ENCODE data around the gene FALEC. TPM values are rescaled to one million over a fixed set of nuclear protein-coding genes. Genes with fewer than 3 reads are reported as not detected.

Gene FALEC
- total and polyA plus RNA-seq, 11 donors: 0.18 to 0.96 (median 0.49) TPM; not detected in 7

- Histone ChIP-seq H3K9me3 (no peaks in the 10 kb centered on the region), H3K4me3 (peak overlapping the region in 1 of 12 donors; percentile 35), H3K36me3 (peaks cover 0 to 21% (median 5%) of the 10 kb centered on the region in 9 donors), H3K27ac (peak overlapping the region in 11 of 12 donors; percentile 28 to 93 (median 80)), H3K4me1 (peaks cover 0 to 61% (median 35%) of the 10 kb centered on the region in 12 donors), H3K27me3 (peaks cover 0 to 3% (median 0%) of the 10 kb centered on the region in 9 donors)
- no peak for TF ChIP-seq POLR2A (IDR thresholded peaks at IDR 0.05)
- TF ChIP-seq, protein P1, sequence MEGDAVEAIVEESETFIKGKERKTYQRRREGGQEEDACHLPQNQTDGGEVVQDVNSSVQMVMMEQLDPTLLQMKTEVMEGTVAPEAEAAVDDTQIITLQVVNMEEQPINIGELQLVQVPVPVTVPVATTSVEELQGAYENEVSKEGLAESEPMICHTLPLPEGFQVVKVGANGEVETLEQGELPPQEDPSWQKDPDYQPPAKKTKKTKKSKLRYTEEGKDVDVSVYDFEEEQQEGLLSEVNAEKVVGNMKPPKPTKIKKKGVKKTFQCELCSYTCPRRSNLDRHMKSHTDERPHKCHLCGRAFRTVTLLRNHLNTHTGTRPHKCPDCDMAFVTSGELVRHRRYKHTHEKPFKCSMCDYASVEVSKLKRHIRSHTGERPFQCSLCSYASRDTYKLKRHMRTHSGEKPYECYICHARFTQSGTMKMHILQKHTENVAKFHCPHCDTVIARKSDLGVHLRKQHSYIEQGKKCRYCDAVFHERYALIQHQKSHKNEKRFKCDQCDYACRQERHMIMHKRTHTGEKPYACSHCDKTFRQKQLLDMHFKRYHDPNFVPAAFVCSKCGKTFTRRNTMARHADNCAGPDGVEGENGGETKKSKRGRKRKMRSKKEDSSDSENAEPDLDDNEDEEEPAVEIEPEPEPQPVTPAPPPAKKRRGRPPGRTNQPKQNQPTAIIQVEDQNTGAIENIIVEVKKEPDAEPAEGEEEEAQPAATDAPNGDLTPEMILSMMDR (IDR thresholded peaks at IDR 0.05): no peak
- 74 to 81% (median 75%) methylated on average over 9 to 12 of the region's 12 CpGs for WGBS, 4 donors
- no peak for ATAC-seq
- DNase-seq: no peak
- intact Hi-C loops (cut with DNase I): loop anchor here in 3 of 10 donors (10.0 kb wide), 1 partner anchor 262 kb away; no protein-coding TSS in a partner anchor
Observed at GRCh38 chr1:150552911-150553289, 37.3 kb downstream of the FALEC start.

DNA sequence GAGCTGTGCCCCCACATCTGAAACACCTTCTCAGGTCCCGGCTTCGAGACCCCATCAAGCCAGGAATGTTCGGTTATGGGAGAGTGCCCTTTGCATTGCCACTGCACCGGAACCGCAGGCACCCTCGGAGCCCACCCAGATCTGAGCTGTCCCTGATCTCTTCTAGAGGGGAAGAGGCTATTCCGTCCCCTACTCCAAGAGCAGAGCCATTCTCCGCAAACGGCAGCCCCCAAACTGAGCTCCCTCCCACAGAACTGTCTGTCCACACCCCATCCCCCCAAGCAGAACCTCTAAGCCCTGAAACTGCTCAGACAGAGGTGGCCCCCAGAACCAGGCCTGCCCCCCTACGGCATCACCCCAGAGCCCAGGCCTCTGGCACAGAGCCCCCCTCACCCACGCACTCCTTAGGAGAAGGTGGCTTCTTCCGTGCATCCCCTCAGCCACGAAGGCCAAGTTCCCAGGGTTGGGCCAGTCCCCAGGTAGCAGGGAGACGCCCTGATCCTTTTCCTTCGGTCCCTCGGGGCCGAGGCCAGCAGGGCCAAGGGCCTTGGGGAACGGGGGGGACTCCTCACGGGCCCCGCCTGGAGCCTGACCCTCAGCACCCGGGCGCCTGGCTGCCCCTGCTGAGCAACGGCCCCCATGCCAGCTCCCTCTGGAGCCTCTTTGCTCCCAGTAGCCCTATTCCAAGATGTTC, 38.0 kb downstream of the FALEC start:
- DNase-seq: no peak
- peaks cover 0 to 28% (median 5%) of the 10 kb centered on the region in 9 donors for H3K36me3 ChIP-seq
- H3K4me1 ChIP-seq: peaks cover 0 to 61% (median 35%) of the 10 kb centered on the region in 12 donors
- H3K4me3 ChIP-seq: no peak overlapping the region
- no peak for TF ChIP-seq POLR2A (IDR thresholded peaks at IDR 0.05)
- TF ChIP-seq, protein P1 (IDR thresholded peaks at IDR 0.05): no peak
- no peaks in the 10 kb centered on the region for H3K9me3 ChIP-seq
- H3K27me3 ChIP-seq: peaks cover 0 to 3% (median 0%) of the 10 kb centered on the region in 9 donors
- intact Hi-C loops (cut with DNase I): loop anchor here in 3 of 10 donors (10.0 kb wide), 1 partner anchor 261 kb away; no protein-coding TSS in a partner anchor
- ATAC-seq: no peak
- 84 to 89% (median 88%) methylated on average over 20 to 23 of the region's 23 CpGs for WGBS, 4 donors
- peak overlapping the region in 5 of 12 donors; percentile 80 to 93 (median 87) for H3K27ac ChIP-seq

GRCh38 chr1:150554086-150554452, 38.5 kb downstream of the FALEC start:
- H3K27me3 ChIP-seq: no peaks in the 10 kb centered on the region
- ATAC-seq: no peak
- H3K4me1 ChIP-seq: peaks cover 0 to 61% (median 37%) of the 10 kb centered on the region in 12 donors
- no peak for DNase-seq
- intact Hi-C loops (cut with DNase I): loop anchor here in 3 of 10 donors (10.0 kb wide), 1 partner anchor 261 kb away; no protein-coding TSS in a partner anchor
- H3K36me3 ChIP-seq: peaks cover 0 to 29% (median 5%) of the 10 kb centered on the region in 9 donors
- 92 to 95% (median 92%) methylated on average over 8 of the region's 8 CpGs for WGBS, 4 donors
- H3K27ac ChIP-seq: peak overlapping the region in 1 of 12 donors; percentile 89
- no peak for TF ChIP-seq POLR2A (IDR thresholded peaks at IDR 0.05)
- TF ChIP-seq, protein P1 (IDR thresholded peaks at IDR 0.05): no peak
- H3K9me3 ChIP-seq: no peaks in the 10 kb centered on the region
- H3K4me3 ChIP-seq: no peak overlapping the region

DNA sequence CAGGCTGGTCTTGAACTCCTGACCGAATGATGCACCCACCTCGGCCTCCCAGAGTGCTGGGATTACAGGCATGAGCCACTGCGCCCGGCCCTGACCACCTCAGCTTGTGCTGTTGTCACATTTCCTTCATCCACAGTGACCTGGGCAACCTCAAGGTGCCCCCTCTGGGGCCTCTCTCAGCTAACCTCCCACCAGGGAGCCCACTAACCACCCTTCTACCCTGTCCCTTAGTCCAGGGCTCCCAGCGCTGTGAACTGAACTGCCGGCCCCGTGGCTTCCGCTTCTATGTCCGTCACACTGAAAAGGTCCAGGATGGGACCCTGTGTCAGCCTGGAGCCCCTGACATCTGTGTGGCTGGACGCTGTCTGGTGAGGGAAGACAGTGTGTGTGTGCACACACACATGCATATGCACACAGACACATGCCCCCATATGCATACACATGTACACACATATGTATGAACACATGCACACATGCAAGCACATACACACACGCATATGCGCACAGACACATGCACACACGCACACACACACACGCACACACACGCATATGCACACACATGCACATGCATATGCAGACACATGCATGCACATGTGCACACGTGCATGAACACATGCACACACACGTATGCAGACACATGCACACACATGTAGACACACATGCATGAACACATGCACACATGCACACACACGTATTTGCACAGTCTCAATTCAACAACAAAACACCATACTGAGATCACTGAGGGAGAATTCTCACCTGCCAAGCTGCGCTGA, 39.8 kb downstream of the FALEC start:
- no peaks in the 10 kb centered on the region for H3K27me3 ChIP-seq
- no peaks in the 10 kb centered on the region for H3K9me3 ChIP-seq
- ATAC-seq: no peak
- no peak for DNase-seq
- intact Hi-C loops (cut with DNase I): loop anchor here in 3 of 10 donors (10.0 kb wide), 1 partner anchor 259 kb away; no protein-coding TSS in a partner anchor
- no peak for TF ChIP-seq POLR2A (IDR thresholded peaks at IDR 0.05)
- TF ChIP-seq, protein P1 (IDR thresholded peaks at IDR 0.05): no peak
- H3K4me1 ChIP-seq: peaks cover 3 to 62% (median 41%) of the 10 kb centered on the region in 12 donors
- 85 to 91% (median 88%) methylated on average over 18 to 19 of the region's 19 CpGs for WGBS, 4 donors
- no peak overlapping the region for H3K27ac ChIP-seq
- H3K36me3 ChIP-seq: peaks cover 0 to 29% (median 5%) of the 10 kb centered on the region in 9 donors
- H3K4me3 ChIP-seq: no peak overlapping the region

All from heart left ventricle (tissue), 16 donors.